ENCODE results near the gene SNRPA.

The SNRPA gene

DNA sequence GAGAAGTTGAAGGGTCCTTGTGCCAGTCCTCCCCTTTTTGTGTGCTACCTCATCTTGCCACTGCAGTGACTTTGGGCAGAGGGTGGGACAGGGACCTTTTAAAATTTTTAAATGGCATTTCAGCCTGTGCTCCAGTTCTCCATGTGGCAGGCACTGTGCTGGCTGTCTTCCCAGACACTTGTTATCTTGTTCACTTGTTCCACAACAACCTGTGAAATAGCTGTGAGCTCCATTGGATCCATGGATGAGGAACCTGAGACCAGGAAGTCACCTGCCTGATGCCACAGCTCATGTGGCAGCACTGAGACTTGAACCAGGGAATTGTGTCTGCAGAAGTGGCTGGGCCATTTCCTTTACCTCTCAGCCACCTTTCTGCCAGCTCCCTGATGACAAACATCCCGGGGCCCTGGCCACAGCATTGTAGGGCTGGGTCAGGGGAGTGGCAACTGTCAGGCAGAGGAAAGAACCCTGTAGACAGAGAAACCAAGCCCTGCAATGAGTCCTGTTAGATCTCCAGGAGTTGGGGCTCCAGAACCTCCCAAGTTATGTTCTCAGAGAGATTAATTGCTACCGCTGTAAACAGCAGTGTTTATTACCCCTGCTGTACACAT is 54.4 kb downstream of the SNRPA start:
- H4K20me1 ChIP-seq (ENCODE audit: insufficient read depth, low read length): no peaks in the 10 kb centered on the region
- H3K4me2 ChIP-seq (ENCODE audit: low read length): no peak overlapping the region; the same call in 1 of the 2 replicates
- no peaks in the 10 kb centered on the region for H3K9me2 ChIP-seq (ENCODE audit: low read depth, low read length)
- H3K27ac ChIP-seq (ENCODE audit: low read depth, low read length, poor library complexity, severe bottlenecking): peak overlapping the region; percentile 86
- H2AFZ ChIP-seq (ENCODE audit: low read length): no peak overlapping the region
- H3K79me2 ChIP-seq (ENCODE audit: insufficient read depth, low read length): peaks cover 26% of the 10 kb centered on the region
- no peaks in the 10 kb centered on the region for H3F3A ChIP-seq (ENCODE audit: insufficient read depth, low read length)
- H3K4me1 ChIP-seq (ENCODE audit: insufficient read depth, low read length, severe bottlenecking): peaks cover 68% of the 10 kb centered on the region
- no peaks in the 10 kb centered on the region for H3K27me3 ChIP-seq (ENCODE audit: insufficient read depth, low read length)
- no peak overlapping the region for H3K9ac ChIP-seq (ENCODE audit: low read length)
- no peaks in the 10 kb centered on the region for H3K9me3 ChIP-seq (ENCODE audit: low read length)
- TF ChIP-seq EZH2 (IDR thresholded peaks at IDR 0.05; ENCODE audit: borderline replicate concordance, low read length): no peak
- TF ChIP-seq, protein P1, sequence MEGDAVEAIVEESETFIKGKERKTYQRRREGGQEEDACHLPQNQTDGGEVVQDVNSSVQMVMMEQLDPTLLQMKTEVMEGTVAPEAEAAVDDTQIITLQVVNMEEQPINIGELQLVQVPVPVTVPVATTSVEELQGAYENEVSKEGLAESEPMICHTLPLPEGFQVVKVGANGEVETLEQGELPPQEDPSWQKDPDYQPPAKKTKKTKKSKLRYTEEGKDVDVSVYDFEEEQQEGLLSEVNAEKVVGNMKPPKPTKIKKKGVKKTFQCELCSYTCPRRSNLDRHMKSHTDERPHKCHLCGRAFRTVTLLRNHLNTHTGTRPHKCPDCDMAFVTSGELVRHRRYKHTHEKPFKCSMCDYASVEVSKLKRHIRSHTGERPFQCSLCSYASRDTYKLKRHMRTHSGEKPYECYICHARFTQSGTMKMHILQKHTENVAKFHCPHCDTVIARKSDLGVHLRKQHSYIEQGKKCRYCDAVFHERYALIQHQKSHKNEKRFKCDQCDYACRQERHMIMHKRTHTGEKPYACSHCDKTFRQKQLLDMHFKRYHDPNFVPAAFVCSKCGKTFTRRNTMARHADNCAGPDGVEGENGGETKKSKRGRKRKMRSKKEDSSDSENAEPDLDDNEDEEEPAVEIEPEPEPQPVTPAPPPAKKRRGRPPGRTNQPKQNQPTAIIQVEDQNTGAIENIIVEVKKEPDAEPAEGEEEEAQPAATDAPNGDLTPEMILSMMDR (IDR thresholded peaks at IDR 0.05; ENCODE audit: low read length): no peak
- no peak overlapping the region for H3K4me3 ChIP-seq (ENCODE audit: low read depth, low read length, poor library complexity, severe bottlenecking)
- H3K36me3 ChIP-seq (ENCODE audit: insufficient read depth, low read length): peaks cover 73% of the 10 kb centered on the region

DNA sequence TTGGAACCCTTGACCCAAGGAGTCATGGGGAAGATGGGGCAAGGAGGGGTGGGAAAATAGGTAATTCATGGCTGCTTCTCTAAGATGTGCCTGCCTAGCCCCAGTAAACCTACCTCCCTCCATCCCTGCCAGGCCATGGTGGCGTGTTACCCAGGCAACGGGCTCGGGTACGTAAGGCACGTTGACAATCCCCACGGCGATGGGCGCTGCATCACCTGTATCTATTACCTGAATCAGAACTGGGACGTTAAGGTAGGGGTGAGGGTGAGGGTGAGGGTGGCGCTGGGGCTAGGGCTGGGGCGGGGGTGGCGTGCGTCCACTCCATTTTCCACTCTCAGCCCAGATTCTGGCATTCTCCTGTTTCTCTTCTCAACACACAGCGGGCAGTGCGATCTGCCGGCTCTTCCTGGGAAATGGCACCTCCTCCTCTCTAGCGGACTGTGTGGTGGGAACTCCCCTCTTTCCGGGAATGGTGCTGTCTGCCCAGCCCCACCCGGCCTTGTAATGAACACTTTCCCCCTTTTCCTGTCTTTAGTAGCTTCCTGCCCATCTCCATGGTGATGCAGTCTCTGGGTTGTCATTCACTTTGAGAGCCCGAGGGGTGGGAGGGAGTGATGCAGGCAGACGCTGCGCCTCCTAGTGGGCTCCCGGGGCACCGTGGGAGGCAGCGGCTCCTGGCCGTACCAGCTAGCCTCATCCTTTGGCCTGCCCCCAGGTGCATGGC is 55.6 kb downstream of the SNRPA start:
- peaks cover 62% of the 10 kb centered on the region for H3K36me3 ChIP-seq (ENCODE audit: insufficient read depth, low read length)
- H3F3A ChIP-seq (ENCODE audit: insufficient read depth, low read length): no peaks in the 10 kb centered on the region
- H3K4me1 ChIP-seq (ENCODE audit: insufficient read depth, low read length, severe bottlenecking): peaks cover 61% of the 10 kb centered on the region
- H3K4me3 ChIP-seq (ENCODE audit: low read depth, low read length, poor library complexity, severe bottlenecking): no peak overlapping the region
- H3K9ac ChIP-seq (ENCODE audit: low read length): no peak overlapping the region
- no peaks in the 10 kb centered on the region for H4K20me1 ChIP-seq (ENCODE audit: insufficient read depth, low read length)
- no peaks in the 10 kb centered on the region for H3K9me2 ChIP-seq (ENCODE audit: low read depth, low read length)
- TF ChIP-seq EZH2 (IDR thresholded peaks at IDR 0.05; ENCODE audit: borderline replicate concordance, low read length): no peak
- TF ChIP-seq, protein P1 (IDR thresholded peaks at IDR 0.05; ENCODE audit: low read length): peak; percentile 97
- H3K4me2 ChIP-seq (ENCODE audit: low read length): peak overlapping the region; percentile 14; the same call in 1 of the 2 replicates
- no peak overlapping the region for H2AFZ ChIP-seq (ENCODE audit: low read length)
- peak overlapping the region; percentile 86 for H3K27ac ChIP-seq (ENCODE audit: low read depth, low read length, poor library complexity, severe bottlenecking)
- no peaks in the 10 kb centered on the region for H3K9me3 ChIP-seq (ENCODE audit: low read length)
- H3K27me3 ChIP-seq (ENCODE audit: insufficient read depth, low read length): no peaks in the 10 kb centered on the region
- H3K79me2 ChIP-seq (ENCODE audit: insufficient read depth, low read length): 0 out of 2 replicates have a peak, but pooled peaks cover 15% of the 10 kb centered on the region

DNA sequence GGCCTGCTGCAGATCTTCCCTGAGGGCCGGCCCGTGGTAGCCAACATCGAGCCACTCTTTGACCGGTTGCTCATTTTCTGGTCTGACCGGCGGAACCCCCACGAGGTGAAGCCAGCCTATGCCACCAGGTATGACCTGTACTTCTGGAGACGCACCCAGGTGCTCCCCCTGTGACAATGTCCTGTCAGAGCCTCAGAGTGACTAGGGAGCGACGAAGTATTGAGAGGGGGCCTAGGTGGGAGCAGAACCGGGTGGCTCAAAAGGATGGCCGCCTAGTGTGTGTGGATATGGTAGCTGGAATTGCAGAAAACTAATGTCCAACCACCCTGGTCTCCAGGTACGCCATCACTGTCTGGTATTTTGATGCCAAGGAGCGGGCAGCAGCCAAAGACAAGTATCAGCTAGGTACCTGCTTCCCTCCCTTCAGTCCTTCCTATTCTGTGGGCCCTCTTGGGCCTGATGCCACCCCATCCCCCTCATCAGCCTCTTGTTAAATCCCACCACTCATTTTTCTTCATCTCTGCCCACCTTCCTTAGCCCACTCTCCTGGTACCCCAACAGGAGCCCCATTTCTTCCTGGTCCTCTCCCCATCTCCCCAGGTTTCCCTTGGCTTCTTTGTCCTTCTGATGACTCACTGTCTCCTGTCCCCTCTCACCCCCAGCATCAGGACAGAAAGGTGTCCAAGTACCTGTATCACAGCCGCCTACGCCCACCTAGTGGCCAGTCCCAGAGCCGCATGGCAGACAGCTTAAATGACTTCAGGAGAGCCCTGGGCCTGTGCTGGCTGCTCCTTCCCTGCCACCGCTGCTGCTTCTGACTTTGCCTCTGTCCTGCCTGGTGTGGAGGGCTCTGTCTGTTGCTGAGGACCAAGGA is 56.4 kb downstream of the SNRPA start:
- Histone ChIP-seq H3F3A (ENCODE audit: insufficient read depth, low read length) (no peaks in the 10 kb centered on the region), H3K4me2 (ENCODE audit: low read length) (no peak overlapping the region; the same call in 1 of the 2 replicates), H3K27ac (ENCODE audit: low read depth, low read length, poor library complexity, severe bottlenecking) (no peak overlapping the region), H3K9ac (ENCODE audit: low read length) (no peak overlapping the region), H2AFZ (ENCODE audit: low read length) (no peak overlapping the region), H3K4me3 (ENCODE audit: low read depth, low read length, poor library complexity, severe bottlenecking) (no peak overlapping the region), H3K79me2 (ENCODE audit: insufficient read depth, low read length) (0 out of 2 replicates have a peak, but pooled peaks cover 8% of the 10 kb centered on the region), H4K20me1 (ENCODE audit: insufficient read depth, low read length) (no peaks in the 10 kb centered on the region), H3K36me3 (ENCODE audit: insufficient read depth, low read length) (peaks cover 54% of the 10 kb centered on the region), H3K27me3 (ENCODE audit: insufficient read depth, low read length) (no peaks in the 10 kb centered on the region), H3K9me3 (ENCODE audit: low read length) (no peaks in the 10 kb centered on the region), H3K9me2 (ENCODE audit: low read depth, low read length) (no peaks in the 10 kb centered on the region), H3K4me1 (ENCODE audit: insufficient read depth, low read length, severe bottlenecking) (peaks cover 59% of the 10 kb centered on the region)
- TF ChIP-seq, protein P1 (IDR thresholded peaks at IDR 0.05; ENCODE audit: low read length): peak; percentile 20; the same call in 1 of the 2 replicates
- TF ChIP-seq EZH2 (IDR thresholded peaks at IDR 0.05; ENCODE audit: borderline replicate concordance, low read length): no peak

Data from OCI-LY1 (cell line).